ENCODE data around the gene RABL6. TPM values are rescaled to one million over a fixed set of nuclear protein-coding genes. Genes with fewer than 3 reads are reported as not detected.

Gene RABL6
- polyA plus RNA-seq, 1 experiment: 35.4 TPM

DNA sequence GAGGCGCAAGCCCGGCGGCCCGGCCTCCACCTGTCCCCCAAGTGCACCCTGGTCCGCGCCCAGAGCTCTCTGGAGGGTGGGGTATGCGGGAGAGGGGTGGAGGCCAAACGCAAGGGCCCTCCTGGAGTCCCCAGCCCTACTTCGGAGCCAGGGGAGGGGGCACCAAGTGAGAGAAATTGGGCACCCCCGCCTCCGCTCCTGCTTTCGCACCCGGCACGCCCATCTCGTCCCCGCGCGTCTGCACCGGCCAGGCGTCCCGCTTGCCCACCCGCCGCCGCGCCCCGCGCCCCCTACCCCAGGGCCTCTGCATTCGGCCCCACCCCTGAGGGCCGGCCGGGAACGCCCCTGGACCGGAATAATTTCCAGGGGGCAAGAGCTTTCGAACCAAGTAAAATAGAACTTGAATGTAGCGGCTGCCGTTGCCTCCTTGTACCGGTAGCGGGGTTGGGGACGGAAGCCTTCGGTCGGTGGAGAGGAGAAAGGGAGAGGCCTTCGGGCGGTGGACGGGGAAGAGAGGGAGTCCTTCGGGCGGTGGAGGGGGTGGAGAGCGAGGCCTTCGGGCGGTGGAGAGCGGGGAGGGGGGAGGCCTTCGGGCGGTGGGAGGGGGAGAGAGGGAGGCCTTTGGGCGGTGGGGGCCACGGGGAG is 40.8 kb downstream of the RABL6 start:
- CTCF ChIA-PET: no interaction called here
- DNase-seq (ENCODE audit: low read depth, low spot score): no peak
- POLR2A ChIA-PET: interaction anchor here (0.5 to 0.9 kb wide), 3 partner anchors 8 to 37 kb away, joined by 3 to 4 read pairs (median 3); no protein-coding TSS in a partner anchor

GRCh38 chr9:136849038-136849959 is 41.6 kb downstream of the RABL6 start, which contains the start of gene PHPT1:
Gene PHPT1, plus strand, starts transcription at chr9:136849409. Its CDS starts 22 bp downstream, at chr9:136849431.
- DNase-seq (ENCODE audit: low read depth, low spot score): peak; percentile 98
- peaks cover 9% of the 10 kb centered on the region for H3K9me3 ChIP-seq (ENCODE audit: control insufficient read depth, insufficient read depth, low read length)
- peak within 1 kb of the TSS; percentile 90 for H3K27ac ChIP-seq (ENCODE audit: low read depth, low read length)
- ChIA-PET POLR2A (interaction anchor here (0.5 to 0.9 kb wide), 2 partner anchors 13 to 38 kb away, joined by 3 to 4 read pairs; no protein-coding TSS in a partner anchor), CTCF (no interaction called here)
- H3K27me3 ChIP-seq (ENCODE audit: control insufficient read depth, insufficient read depth, low read length): peaks cover 16% of the 10 kb centered on the region
- peak within 1 kb of the TSS; percentile 85 for H3K4me3 ChIP-seq (ENCODE audit: low read depth, low read length)
- no peak for TF ChIP-seq CTCF (IDR thresholded peaks at IDR 0.05; ENCODE audit: low read depth, low read length)

More for the DNA sequence above, 40.8 kb downstream of the RABL6 start:
- peak overlapping the region; percentile 90 for H3K27ac ChIP-seq (ENCODE audit: low read depth, low read length)
- no peak for TF ChIP-seq CTCF (IDR thresholded peaks at IDR 0.05; ENCODE audit: low read depth, low read length)
- peaks cover 21% of the 10 kb centered on the region for H3K27me3 ChIP-seq (ENCODE audit: control insufficient read depth, insufficient read depth, low read length)
- peaks cover 9% of the 10 kb centered on the region for H3K9me3 ChIP-seq (ENCODE audit: control insufficient read depth, insufficient read depth, low read length)
- H3K4me3 ChIP-seq (ENCODE audit: low read depth, low read length): peak overlapping the region; percentile 85

GRCh38 chr9:136849960-136850865 is 42.5 kb downstream of the RABL6 start:
- Histone ChIP-seq H3K9me3 (ENCODE audit: control insufficient read depth, insufficient read depth, low read length) (peaks cover 6% of the 10 kb centered on the region), H3K27me3 (ENCODE audit: control insufficient read depth, insufficient read depth, low read length) (peaks cover 13% of the 10 kb centered on the region), H3K4me3 (ENCODE audit: low read depth, low read length) (peak overlapping the region; percentile 85), H3K27ac (ENCODE audit: low read depth, low read length) (peak overlapping the region; percentile 47)
- CTCF ChIA-PET: no interaction called here
- TF ChIP-seq CTCF (IDR thresholded peaks at IDR 0.05; ENCODE audit: low read depth, low read length): no peak
- POLR2A ChIA-PET: no interaction called here
- DNase-seq (ENCODE audit: low read depth, low spot score): no peak

- Histone ChIP-seq H3K27ac (ENCODE audit: low read depth, low read length) (no peak overlapping the region), H3K27me3 (ENCODE audit: control insufficient read depth, insufficient read depth, low read length) (peaks cover 7% of the 10 kb centered on the region), H3K9me3 (ENCODE audit: control insufficient read depth, insufficient read depth, low read length) (peaks cover 3% of the 10 kb centered on the region; the same call in 1 of the 2 replicates), H3K4me3 (ENCODE audit: low read depth, low read length) (no peak overlapping the region)
- no peak for DNase-seq (ENCODE audit: low read depth, low spot score)
- POLR2A ChIA-PET: interaction anchor here (1.2 kb wide), 1 partner anchor 9 kb away, joined by 4 read pairs; the partner anchor contains the start of gene AJM1
- CTCF ChIA-PET: no interaction called here
- no peak for TF ChIP-seq CTCF (IDR thresholded peaks at IDR 0.05; ENCODE audit: low read depth, low read length)
These were observed 43.4 kb downstream of the RABL6 start for GRCh38 chr9:136850866-136851775.
